IPS-18a (cell line): ENCODE measurements around the gene LRGUK.
A peak's percentile ranks its signal among the peaks of the same experiment; 100 is the strongest.

Source experiments
- H3K27ac ChIP-seq: one replicate; pipeline ENCODE4 v1.5.1; 2013; ENCODE audit warnings: low read length
- H3K27me3 ChIP-seq: one replicate; pipeline ENCODE4 v1.6.1; 2013; ENCODE audit warnings: mild to moderate bottlenecking, low read length; ENCODE audit not compliant: control insufficient read depth, insufficient read depth
- H3K36me3 ChIP-seq: one replicate; pipeline ENCODE4 v1.6.1; 2013; ENCODE audit warnings: low read depth, low read length; ENCODE audit not compliant: control insufficient read depth
- H3K4me1 ChIP-seq: one replicate; pipeline ENCODE4 v1.6.1; 2013; ENCODE audit warnings: low read depth, low read length; ENCODE audit not compliant: control insufficient read depth
- H3K4me3 ChIP-seq: one replicate; pipeline ENCODE4 v1.5.1; 2013; ENCODE audit warnings: low read length
- H3K9ac ChIP-seq: one replicate; pipeline ENCODE4 v1.6.1; 2013; ENCODE audit warnings: mild to moderate bottlenecking, low read length, moderate library complexity
- H3K9me3 ChIP-seq: one replicate; pipeline ENCODE4 v1.6.1; 2013; ENCODE audit warnings: low read depth, low read length; ENCODE audit not compliant: control insufficient read depth

The LRGUK gene

DNA sequence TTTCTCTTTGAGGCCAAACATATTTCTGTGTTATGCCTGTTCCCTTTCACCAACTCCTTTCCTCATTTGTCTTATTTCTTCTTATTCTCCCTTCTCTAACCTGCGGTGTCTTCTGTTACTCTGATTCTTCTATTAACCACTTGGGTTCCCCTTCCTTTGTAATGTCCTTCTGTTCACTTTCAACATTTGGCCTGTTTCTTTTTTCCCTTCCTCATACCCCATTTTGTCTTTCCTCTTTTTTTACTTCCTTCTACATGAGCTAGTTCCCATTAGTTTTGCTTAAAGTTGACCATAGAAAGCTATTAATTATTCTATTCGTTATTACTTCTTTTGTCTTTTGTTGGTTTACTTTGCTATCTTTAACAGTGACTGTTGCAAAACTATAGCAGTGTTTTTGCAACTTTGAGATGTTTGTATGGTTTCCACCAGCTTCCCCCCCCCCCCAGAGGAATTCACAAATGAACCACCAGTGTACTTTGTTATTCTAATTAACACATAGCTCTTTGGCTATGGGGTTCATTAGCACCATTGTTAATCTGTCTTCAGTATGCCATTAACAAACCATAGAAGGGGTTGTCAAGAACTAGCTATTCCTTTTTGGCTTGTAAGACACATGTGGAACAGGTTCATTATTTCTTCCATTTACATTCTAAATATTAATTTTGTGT, 2.9 kb downstream of the LRGUK start:
- H3K27me3 ChIP-seq, result peaks cover 8% of the 10 kb centered on the region
- no peaks in the 10 kb centered on the region for H3K36me3 ChIP-seq
- H3K9me3 ChIP-seq, result no peaks in the 10 kb centered on the region
- peak overlapping the region; percentile 18 for H3K9ac ChIP-seq
- H3K4me3 ChIP-seq, result peak overlapping the region; percentile 39
- H3K4me1 ChIP-seq, result peaks cover 36% of the 10 kb centered on the region
- H3K27ac ChIP-seq, result peak overlapping the region; percentile 90

- no peaks in the 10 kb centered on the region for H3K27me3 ChIP-seq
- H3K4me3 ChIP-seq, result no peak overlapping the region
- H3K9ac ChIP-seq, result no peak overlapping the region
- H3K4me1 ChIP-seq, result peaks cover 31% of the 10 kb centered on the region
- H3K27ac ChIP-seq, result no peak overlapping the region
- no peaks in the 10 kb centered on the region for H3K9me3 ChIP-seq
- H3K36me3 ChIP-seq, result no peaks in the 10 kb centered on the region
Observed at GRCh38 chr7:134134004-134134403, 6.9 kb downstream of the LRGUK start.

DNA sequence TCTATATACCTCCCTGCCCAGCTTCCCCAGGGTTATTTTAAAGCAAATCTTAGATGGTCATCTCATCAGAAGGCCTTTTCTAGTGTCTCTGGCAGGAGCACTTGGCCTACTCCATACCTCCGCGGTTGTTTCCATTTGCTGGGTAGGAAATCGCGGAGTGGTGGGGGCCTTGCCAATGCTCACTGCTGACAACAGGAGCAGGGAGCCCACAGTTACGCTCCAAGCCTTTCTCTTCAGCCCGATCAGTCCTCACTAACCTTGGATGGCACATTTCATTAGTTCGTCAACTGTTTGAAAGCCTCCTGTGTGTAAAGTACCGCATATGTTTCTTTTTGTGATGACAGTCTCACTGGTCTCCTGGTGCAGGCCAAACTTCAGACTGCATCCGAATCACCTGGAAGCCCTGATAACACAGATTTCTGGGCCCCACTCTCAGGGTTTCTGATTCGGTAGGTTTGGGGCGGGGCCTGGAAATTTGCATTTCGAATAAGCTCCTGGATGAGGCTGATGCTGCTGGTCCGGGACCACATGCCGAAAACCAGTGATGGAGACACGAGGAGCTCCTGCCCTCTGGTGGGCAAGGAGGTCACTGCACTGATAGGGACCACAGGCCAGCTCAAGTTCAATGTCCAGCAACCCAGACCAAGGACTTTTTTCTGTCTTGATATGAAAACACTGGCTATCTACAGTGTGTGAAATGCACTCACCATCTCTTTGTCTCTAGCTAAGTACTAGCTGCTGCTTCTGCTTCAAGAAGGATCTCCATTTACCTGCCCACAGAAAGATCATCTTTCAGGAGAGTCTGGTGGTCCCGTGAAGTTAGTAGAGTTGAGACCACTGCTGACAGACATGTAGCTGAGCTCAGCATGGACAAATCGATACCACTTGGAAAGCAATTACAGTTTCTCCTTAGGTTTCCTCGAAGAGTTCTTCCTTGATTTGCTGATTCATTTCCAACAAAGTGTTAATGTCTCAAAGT, 14.0 kb downstream of the LRGUK start:
- Histone ChIP-seq H3K4me1 (peaks cover 15% of the 10 kb centered on the region), H3K9ac (no peak overlapping the region), H3K27ac (no peak overlapping the region), H3K4me3 (no peak overlapping the region), H3K27me3 (no peaks in the 10 kb centered on the region), H3K9me3 (no peaks in the 10 kb centered on the region), H3K36me3 (no peaks in the 10 kb centered on the region)

GRCh38 chr7:134141868-134142264, 14.7 kb downstream of the LRGUK start:
- Histone ChIP-seq H3K9me3 (no peaks in the 10 kb centered on the region), H3K27me3 (no peaks in the 10 kb centered on the region), H3K4me3 (no peak overlapping the region), H3K4me1 (peaks cover 15% of the 10 kb centered on the region), H3K27ac (no peak overlapping the region), H3K36me3 (no peaks in the 10 kb centered on the region), H3K9ac (no peak overlapping the region)

DNA sequence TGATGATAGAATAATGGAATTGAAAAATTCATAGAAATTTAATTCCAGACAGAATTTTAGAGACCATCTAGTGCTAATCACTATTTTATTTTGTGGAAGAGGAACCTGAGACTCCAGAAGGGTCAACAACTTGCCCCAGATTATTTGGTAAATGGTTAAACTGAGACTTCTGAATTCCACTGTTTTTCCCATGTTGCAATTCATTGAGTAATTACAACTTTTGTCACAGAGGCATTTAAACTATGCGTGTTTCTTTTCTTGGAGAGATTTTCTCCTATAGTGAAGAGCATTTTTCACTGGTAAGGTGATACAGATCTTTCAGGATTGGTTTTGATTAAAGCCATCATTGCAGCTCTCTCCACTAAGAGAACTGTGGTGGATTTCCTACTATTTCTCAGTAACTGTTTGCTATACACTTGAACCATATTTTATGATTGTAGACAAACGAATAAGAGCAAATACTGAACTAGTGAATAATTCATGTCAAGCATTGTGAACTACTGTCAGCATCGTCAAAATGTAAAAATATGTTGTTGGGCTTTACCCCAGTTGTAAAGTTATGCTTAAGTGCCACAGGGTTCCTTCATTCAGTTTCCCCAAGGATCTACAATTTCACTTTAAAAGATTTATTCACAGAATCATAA, 26.5 kb downstream of the LRGUK start:
- no peak overlapping the region for H3K9ac ChIP-seq
- H3K27me3 ChIP-seq, result no peaks in the 10 kb centered on the region
- H3K4me3 ChIP-seq, result no peak overlapping the region
- peak overlapping the region; percentile 30 for H3K27ac ChIP-seq
- H3K4me1 ChIP-seq, result peaks cover 26% of the 10 kb centered on the region
- H3K36me3 ChIP-seq, result no peaks in the 10 kb centered on the region
- H3K9me3 ChIP-seq, result no peaks in the 10 kb centered on the region

GRCh38 chr7:134154581-134155130, 27.5 kb downstream of the LRGUK start:
- no peaks in the 10 kb centered on the region for H3K9me3 ChIP-seq
- H3K4me1 ChIP-seq, result peaks cover 26% of the 10 kb centered on the region
- H3K36me3 ChIP-seq, result no peaks in the 10 kb centered on the region
- no peak overlapping the region for H3K27ac ChIP-seq
- no peak overlapping the region for H3K4me3 ChIP-seq
- no peaks in the 10 kb centered on the region for H3K27me3 ChIP-seq
- H3K9ac ChIP-seq, result no peak overlapping the region

DNA sequence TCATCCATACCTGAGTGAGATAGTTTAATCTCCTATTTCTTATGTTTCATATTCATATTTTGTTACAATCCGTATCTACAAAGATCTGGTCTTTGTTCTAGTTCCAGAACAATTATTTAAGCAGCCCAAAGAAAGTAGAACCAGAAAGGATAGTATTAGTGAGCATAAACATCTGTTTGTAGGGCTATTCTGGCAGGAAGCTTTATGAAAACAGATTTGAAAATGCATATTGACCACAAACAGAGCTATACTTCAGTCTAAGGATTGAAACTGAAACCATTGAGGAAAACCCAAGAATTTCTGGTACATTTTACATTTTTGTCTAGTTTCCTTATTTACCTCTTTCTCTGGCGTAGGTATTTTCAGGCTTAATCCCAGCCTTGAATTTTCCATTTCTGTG, 28.1 kb downstream of the LRGUK start:
- H3K9me3 ChIP-seq, result no peaks in the 10 kb centered on the region
- H3K9ac ChIP-seq, result no peak overlapping the region
- H3K27ac ChIP-seq, result no peak overlapping the region
- H3K27me3 ChIP-seq, result no peaks in the 10 kb centered on the region
- H3K36me3 ChIP-seq, result no peaks in the 10 kb centered on the region
- peaks cover 26% of the 10 kb centered on the region for H3K4me1 ChIP-seq
- no peak overlapping the region for H3K4me3 ChIP-seq

DNA sequence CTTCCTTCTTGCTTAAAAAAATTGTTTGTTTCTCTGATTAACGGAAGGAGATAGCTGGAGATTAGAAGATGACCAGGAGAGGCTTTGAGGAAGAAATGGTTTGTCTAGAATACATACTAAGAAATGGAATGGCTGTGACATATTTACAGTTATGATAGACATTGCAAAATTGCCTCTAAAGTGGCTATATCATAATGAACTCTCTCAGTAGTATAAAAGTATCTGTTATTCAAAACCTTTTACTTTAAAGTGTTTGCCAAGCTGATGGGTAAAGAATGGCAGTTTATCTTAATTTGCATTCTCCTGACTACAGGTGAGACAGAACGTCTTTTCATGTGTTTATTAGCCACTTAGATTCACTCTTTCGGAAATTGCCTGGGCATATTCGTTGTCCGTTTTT, 28.7 kb downstream of the LRGUK start:
- H3K27ac ChIP-seq, result no peak overlapping the region
- H3K9ac ChIP-seq, result no peak overlapping the region
- H3K4me3 ChIP-seq, result no peak overlapping the region
- no peaks in the 10 kb centered on the region for H3K36me3 ChIP-seq
- no peaks in the 10 kb centered on the region for H3K27me3 ChIP-seq
- H3K4me1 ChIP-seq, result peaks cover 26% of the 10 kb centered on the region
- no peaks in the 10 kb centered on the region for H3K9me3 ChIP-seq

DNA sequence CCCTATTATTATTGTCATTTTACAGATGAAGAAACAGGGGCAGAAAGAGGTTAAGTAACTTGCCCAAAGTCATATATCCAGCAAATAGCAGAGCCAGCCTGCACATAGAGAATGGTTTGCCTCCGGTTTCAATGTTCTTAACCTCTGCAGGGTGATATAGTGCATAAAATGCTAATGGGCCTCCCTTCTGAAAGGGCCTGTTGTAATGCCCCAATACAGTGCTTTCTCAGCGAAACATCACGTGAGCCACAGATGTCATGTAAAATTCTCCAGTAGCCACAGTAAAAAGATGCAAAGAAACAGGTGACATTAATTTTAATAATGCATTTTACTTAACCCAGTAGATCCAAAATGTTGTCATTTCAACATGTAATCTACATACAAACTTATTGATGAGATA, 38.1 kb downstream of the LRGUK start:
- H3K9ac ChIP-seq, result no peak overlapping the region
- H3K4me1 ChIP-seq, result no peaks in the 10 kb centered on the region
- no peaks in the 10 kb centered on the region for H3K27me3 ChIP-seq
- H3K9me3 ChIP-seq, result no peaks in the 10 kb centered on the region
- no peak overlapping the region for H3K27ac ChIP-seq
- no peaks in the 10 kb centered on the region for H3K36me3 ChIP-seq
- H3K4me3 ChIP-seq, result no peak overlapping the region

- Histone ChIP-seq H3K9me3 (no peaks in the 10 kb centered on the region), H3K4me1 (no peaks in the 10 kb centered on the region), H3K36me3 (no peaks in the 10 kb centered on the region), H3K4me3 (no peak overlapping the region), H3K9ac (no peak overlapping the region), H3K27me3 (no peaks in the 10 kb centered on the region), H3K27ac (no peak overlapping the region)
Observed at GRCh38 chr7:134167250-134167649, 40.1 kb downstream of the LRGUK start.

DNA sequence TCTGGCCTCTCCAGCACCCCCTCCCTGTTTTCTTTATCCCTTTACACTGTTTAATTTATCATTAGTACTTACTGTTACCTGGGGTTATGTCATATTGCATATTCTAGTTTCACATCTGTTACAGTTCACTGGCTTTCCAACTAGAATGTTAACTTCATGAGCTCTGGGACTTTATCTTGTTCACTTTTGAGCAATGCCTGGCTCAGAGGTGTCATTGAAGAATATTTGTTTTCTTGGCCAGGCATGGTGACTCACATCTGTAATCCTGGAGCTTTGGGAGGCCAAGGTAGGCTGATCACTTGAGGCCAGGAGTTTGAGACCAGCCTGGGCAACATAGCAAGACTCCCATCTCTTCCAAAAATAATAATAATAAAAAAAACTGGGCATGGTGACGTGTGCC, 40.7 kb downstream of the LRGUK start:
- Histone ChIP-seq H3K27ac (no peak overlapping the region), H3K4me1 (no peaks in the 10 kb centered on the region), H3K9ac (no peak overlapping the region), H3K4me3 (no peak overlapping the region), H3K9me3 (no peaks in the 10 kb centered on the region), H3K36me3 (no peaks in the 10 kb centered on the region), H3K27me3 (no peaks in the 10 kb centered on the region)
